GM18861 (cell line): ENCODE data around the gene ZCWPW1.

ENCODE experiments used
- ATAC-seq: cut with Tn5 transposase; IDR thresholded peaks from one replicate; pipeline ENCODE4 v1.9.1; 2021; ENCODE audit not compliant: unreplicated experiment

Gene ZCWPW1

GRCh38 chr7:100432621-100433275 is 4.2 kb upstream of the ZCWPW1 start:
- no peak for ATAC-seq

GRCh38 chr7:100432053-100432452 is 3.5 kb upstream of the ZCWPW1 start:
- no peak for ATAC-seq

- ATAC-seq = no peak
These were observed 2.8 kb upstream of the ZCWPW1 start for GRCh38 chr7:100431286-100431735.

- ATAC-seq = no peak
These were observed 2.2 kb upstream of the ZCWPW1 start for GRCh38 chr7:100430493-100431285.

- ATAC-seq = peak; percentile 26
These were observed 1.4 kb upstream of the ZCWPW1 start, which contains the start of gene MEPCE for GRCh38 chr7:100429637-100430492. MEPCE (plus strand) TSS chr7:100429831; CDS start chr7:100430019, 188 bp downstream.

- peak; percentile 35 for ATAC-seq
These were observed 599 bp upstream of the ZCWPW1 start for GRCh38 chr7:100428967-100429636.

- ATAC-seq = no peak
These were observed 723 bp downstream of the ZCWPW1 start for GRCh38 chr7:100427762-100428198.

- no peak for ATAC-seq
These were observed 2.0 kb downstream of the ZCWPW1 start for GRCh38 chr7:100426516-100426915.

- ATAC-seq = no peak
These were observed 3.2 kb downstream of the ZCWPW1 start for GRCh38 chr7:100425347-100425746.

- no peak for ATAC-seq
These were observed 5.2 kb downstream of the ZCWPW1 start for GRCh38 chr7:100423315-100423714.

GRCh38 chr7:100419660-100420226 is 8.8 kb downstream of the ZCWPW1 start:
- no peak for ATAC-seq

- no peak for ATAC-seq
These were observed 9.4 kb downstream of the ZCWPW1 start for GRCh38 chr7:100418930-100419659.

- no peak for ATAC-seq
These were observed 13.1 kb downstream of the ZCWPW1 start for GRCh38 chr7:100415448-100415847.

GRCh38 chr7:100413889-100414288 is 14.6 kb downstream of the ZCWPW1 start:
- no peak for ATAC-seq

GRCh38 chr7:100413346-100413745 is 15.2 kb downstream of the ZCWPW1 start:
- ATAC-seq = no peak

- ATAC-seq = no peak
These were observed 17.4 kb downstream of the ZCWPW1 start for GRCh38 chr7:100411101-100411500.

- ATAC-seq = no peak
These were observed 21.0 kb downstream of the ZCWPW1 start for GRCh38 chr7:100407285-100408180.

GRCh38 chr7:100406767-100407166 is 21.7 kb downstream of the ZCWPW1 start:
- ATAC-seq = no peak

- no peak for ATAC-seq
These were observed 26.3 kb downstream of the ZCWPW1 start for GRCh38 chr7:100402241-100402640.
